NCI-H69 (cell line): ENCODE data around the gene RAB27B.

Source experiments
- DNase-seq: peaks from one replicate; lab custom pipeline; 2025; lab: John Stamatoyannopoulos, UW

The RAB27B gene

DNA sequence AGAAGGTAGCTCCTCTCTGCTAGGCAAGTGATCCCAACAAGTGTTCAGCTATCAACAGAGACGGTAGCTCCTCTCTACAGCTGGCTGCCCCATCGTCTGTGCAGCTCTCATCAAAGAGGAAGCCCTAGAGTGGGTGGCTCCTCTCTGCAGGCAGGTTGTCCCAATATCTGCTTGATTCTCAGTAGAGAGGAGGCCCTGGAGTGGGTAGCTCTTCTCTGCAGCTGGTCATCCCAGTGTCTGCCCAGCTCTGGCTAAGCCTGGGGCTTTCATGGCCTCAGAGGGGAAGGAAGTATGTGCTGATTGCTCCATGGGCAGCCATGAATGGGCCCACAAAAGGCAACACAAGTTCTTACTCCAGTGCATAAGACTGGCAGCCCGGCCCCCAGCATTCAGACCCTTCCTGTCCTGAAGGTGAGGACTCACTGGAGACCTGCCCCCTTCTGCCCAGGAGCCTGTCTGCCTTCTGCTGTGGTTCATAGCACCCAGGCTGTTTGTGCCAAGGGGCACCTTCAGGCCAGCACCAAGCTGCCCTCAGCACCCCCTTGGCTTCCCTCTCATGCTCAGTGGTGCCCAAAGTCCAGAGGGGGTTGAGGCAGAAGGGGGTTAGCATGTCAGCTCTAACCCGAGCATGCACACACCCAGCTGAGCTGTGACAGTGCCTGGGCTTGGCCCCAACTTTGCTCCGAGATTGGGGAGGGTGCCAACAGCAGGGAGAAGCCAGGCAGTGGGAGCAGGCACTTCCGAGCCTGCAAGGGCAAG is 82.1 kb downstream of the RAB27B start:
- no peak for DNase-seq

- DNase-seq = no peak
Measured at GRCh38 chr18:54911551-54911950, 83.3 kb downstream of the RAB27B start.

- no peak for DNase-seq
Measured at GRCh38 chr18:54914816-54915215, 86.5 kb downstream of the RAB27B start.

GRCh38 chr18:54916507-54916906 is 88.2 kb downstream of the RAB27B start:
- DNase-seq = no peak

GRCh38 chr18:54918060-54918459 is 89.8 kb downstream of the RAB27B start:
- no peak for DNase-seq

- DNase-seq = no peak
Measured at GRCh38 chr18:54919412-54919811, 91.1 kb downstream of the RAB27B start.

- no peak for DNase-seq
Measured at GRCh38 chr18:54923339-54923956, 95.2 kb downstream of the RAB27B start.

- DNase-seq = no peak
Measured at GRCh38 chr18:54924948-54925347, 96.7 kb downstream of the RAB27B start.

- DNase-seq = no peak
Measured at GRCh38 chr18:54926593-54927325, 98.5 kb downstream of the RAB27B start.

- no peak for DNase-seq
Measured at GRCh38 chr18:54928236-54928635, 100.0 kb downstream of the RAB27B start.

- no peak for DNase-seq
Measured at GRCh38 chr18:54931152-54931551, 102.9 kb downstream of the RAB27B start.

- no peak for DNase-seq
Measured at GRCh38 chr18:54932472-54932871, 104.2 kb downstream of the RAB27B start.

DNA sequence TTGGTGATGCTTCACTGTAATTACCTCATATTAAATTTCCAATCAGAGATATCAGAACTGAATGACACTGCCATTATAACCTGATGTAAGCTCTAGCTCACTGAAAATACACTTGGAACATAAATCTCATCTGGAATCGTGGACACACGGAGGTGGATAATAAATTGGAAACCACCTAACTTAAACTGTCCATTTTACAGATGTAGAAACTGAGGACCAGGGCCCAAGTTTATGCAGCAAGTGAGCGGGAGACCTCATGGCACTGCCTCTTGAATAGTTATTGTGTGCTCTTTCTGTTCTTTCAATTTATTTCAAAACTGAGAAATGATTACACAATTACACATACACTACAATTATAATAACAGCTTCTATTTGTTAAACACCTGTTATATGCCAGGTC is 110.2 kb downstream of the RAB27B start:
- no peak for DNase-seq

DNA sequence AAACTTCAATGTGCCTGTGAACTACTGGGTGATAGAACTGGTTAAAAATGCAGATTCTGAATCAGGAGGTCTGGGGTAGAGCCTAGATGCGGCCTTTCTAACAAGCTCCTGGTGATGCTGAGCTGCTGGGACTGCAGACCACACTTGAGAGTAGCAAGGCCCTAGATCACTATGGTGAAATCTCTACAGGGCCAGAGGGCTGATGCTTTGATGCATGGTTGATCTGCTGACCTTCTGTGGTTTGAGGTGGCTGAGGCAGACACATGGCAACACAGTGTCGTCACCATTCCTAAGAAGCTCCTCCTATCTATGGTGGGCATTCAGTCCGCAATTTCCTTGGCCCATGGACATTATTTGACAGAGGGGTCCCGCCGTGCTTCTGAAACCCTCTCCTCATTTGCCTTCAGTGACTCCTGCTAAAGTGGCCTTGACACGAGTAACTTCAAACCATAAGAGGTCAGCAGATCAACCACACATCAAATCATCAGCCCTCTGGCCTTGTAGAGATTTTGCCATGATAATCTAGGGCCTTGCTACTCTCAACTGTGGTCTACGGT is 111.2 kb downstream of the RAB27B start:
- no peak for DNase-seq

DNA sequence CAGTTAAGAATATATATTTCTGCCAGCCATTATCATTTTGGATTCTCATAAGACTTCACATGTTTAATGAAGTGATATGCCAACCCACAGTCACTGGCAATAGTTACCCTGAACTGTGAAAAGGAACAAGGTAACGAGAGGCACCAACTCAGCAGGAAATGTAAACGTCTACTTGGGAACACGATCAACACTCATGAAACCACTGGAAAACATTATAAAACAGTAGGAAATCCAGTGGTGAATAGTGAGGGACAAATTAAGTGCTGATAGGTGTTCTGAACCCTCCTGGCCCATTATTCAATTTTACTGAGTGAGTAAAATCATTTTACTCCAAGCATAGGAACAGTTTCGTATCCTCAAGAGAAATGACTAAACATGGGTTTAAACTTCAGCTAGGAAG is 113.9 kb downstream of the RAB27B start:
- no peak for DNase-seq

GRCh38 chr18:54942569-54942968 is 114.3 kb downstream of the RAB27B start:
- DNase-seq = no peak
